CD4-positive, alpha-beta T cell treated with Interleukin-4 for 4 hours (primary cell): Measurements from ENCODE around the gene PTPN1.
"Not testable (repeated sequence)": the region's sequence is repeated elsewhere in the genome, so short reads cannot be mapped to it uniquely, and the experiment has no call there.

ENCODE experiments used
- DNase-seq: peaks from one replicate; pipeline ENCODE4 v3.0.0-alpha.2; 2020

Gene PTPN1

DNA sequence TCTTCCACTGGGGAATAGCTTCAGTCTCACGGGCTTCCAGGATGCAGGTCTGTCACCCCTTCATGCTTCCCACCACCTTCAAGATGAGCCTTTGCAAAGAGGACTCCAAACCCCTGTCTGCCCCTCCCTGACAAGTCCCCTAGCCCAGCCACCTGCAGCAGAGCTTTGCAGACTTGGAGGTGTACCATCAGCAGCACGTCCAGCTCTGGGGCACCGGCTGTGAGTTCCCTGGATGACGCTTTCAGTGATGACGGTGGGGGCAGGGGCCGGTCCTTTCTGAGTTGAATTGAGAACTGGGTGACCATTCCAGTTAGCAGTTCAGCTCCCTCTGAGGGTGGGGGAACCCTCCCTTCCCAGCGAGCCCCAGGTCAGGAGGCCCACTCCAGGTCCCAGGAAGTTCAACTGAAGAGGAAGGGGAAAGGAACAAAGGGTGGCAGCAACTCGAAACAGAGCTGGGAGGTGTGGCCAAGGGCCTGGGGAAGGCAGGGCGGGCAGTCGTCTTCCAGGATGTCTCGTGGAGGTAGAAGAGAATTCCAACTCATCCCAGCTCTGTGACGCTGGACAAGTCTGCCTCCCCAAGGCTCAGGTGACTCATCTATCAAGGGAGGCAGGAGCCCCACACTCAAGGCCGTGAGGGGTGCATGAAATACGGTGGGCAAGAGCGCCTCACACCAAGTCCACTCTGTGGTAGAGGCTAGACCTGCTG, 86.0 kb downstream of the PTPN1 start:
- DNase-seq, result no peak

DNA sequence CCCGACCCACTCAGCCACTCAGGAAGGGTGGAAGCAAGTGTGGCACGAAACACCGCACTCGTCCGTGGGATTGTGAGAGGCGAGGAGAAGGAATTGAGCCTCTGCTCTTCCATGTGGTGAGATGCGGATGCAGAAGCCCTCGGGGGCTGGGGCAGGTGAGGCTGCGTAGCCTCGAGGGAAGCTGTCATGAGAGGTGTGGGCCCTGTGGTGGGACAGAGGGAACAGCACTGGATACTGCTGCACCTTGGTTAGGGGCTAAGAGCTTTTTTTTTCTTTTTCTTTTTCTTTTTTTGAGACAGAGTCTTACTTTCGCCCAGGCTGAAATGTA, 86.5 kb downstream of the PTPN1 start:
- DNase-seq, result no peak

GRCh38 chr20:50597406-50597969, 87.3 kb downstream of the PTPN1 start:
- DNase-seq, result no peak

DNA sequence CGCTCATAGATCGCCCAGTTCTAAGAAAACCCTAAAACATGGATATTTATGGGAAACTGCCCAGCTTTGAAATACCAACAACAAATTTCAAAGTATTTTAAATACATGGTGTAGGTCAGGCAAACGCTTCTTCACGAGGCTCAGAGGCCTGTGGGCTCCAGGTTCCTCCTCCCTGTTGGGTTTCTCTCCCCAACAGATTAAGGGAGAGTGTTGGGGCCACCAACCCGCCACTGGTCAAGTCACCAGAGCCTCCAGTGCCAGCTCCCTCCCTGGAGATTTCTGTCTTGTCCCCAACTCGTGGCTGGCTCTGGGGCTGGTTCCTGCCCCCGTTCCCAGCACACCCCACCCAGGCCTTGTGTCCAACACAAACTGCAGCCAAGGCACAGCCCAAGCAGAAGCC, 87.9 kb downstream of the PTPN1 start:
- DNase-seq, result no peak

DNA sequence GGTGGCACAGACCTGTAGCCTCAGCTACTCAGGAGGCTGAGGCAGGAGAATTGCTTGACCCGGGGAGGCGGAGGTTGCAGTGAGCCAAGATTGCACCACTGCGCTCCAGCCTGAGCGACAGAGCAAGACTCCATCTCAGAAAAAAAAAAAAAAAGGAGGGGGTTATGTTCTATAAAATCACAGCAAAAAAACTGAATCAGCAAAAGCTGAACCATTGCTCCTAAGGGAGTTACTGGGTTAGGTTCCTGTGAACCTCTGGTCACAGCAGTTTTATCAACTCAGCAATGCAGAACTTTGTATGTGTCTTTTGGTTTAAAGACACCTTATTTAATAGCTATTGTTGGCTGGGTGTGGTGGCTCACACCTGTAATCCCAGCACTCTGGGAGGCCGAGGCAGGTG, 88.6 kb downstream of the PTPN1 start:
- DNase-seq, result not testable (repeated sequence)

DNA sequence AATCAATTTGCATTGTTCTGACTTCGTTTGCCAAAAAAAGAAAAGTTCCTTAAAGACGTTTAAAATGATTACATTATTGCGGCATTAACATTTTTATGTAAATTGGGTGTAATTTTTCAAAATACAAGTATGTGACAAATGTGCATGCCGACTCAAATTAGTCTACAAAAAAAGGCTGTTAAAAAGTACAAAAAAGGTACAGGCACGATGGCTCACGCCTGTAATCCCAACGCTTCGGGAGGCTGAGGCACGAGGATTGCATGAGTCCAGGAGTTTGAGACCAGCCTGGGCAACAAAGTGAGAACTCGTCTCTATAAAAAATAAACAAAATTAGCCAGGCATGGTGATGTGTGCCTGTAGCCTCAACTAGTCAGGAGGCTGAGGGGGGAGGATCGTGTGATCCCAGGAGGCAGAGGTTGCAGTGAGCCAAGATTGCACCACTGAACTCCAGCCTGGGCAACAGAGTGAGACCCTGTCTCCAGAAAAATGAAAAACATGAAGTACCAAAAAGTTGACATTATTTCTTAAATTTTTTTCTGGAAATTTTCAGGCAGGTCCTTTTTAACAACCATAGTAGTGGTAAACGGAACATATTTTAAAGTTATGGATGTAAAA, 90.2 kb downstream of the PTPN1 start:
- DNase-seq, result no peak

DNA sequence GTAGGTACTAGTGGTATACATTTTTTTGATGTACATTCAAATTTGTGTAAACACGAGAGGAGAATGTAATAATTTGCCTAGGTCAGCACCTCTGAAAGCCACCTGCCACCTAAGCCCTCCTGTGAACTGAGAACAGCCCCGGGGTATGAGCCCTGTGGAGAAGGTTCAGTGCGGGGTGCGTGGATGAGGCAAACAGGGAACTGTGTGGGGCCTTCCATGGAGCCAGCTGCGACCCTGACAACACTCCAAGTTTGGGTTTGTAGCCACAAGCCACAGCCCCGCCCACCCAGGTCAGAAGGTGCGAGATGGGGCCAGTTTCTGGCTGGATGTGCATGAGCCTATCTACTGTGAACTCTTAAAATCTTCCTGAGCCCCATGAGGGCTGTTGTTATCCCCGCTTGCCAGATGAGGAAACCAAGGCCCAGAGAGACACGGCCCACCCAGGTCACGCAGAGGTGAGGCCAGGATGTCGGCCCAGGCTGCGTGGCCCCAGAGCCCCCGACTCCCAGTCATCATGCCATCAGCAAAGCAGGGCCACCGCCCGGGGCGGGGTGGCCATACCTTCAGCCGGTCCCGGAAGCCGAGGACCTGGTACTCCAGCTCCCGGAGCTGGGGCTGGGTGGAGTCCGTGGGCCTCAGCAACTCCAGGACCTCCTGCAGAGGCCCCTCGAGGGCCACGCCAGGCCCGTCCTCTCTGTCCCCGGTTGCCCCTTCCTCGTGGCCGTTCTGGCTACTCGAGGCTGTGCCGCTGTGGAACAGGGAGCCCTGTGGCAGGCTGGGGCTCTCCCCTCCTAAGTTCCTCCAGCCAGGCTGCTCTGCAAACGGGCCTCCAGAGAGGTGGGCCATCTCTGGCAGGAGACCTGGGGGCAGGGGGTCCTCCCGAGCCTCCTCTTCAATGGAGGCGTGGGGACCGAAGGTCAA, 91.6 kb downstream of the PTPN1 start:
- DNase-seq, result no peak

GRCh38 chr20:50602432-50603088, 92.4 kb downstream of the PTPN1 start:
- DNase-seq, result no peak

GRCh38 chr20:50604451-50604850, 94.3 kb downstream of the PTPN1 start:
- DNase-seq, result no peak

DNA sequence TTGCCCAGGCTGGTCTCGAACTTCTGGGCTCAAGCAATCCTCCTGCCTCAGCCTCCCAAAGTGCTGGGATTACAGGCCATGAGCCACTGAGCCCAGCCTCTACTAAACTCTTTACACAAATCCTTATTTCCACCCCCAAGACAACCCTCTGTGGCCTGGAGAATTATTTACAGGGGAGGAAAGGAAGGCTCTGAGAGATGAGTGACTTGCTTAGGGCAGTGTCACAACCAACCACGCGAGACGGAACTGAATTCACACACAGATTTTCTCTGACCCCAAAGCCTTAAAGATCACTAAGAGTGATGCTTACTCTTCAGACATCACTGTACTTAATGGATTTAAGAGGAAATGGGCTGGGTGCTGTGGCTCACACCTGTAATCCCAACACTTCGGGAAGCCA, 95.0 kb downstream of the PTPN1 start:
- DNase-seq, result no peak

- DNase-seq, result no peak
Measured at GRCh38 chr20:50607436-50607835, 97.3 kb downstream of the PTPN1 start.

- DNase-seq, result no peak
Measured at GRCh38 chr20:50607850-50608749, 97.9 kb downstream of the PTPN1 start.

DNA sequence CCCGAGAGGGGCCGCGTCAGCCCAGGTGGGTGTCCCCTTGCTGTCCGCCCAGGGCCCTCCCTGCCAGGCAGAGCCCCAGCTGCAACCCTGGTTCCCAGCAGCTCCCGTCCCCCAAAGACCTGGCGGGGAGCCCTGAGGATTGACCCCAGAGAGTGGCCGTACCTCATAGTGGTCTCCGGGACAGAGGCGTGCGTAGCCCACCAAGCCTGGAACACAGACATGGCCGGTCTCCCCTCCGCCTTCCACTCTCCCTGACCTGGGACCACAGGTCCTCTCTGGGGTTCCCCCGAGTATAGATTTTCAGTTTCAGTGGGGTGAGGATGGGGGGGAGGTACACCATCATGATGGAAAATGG, 98.5 kb downstream of the PTPN1 start:
- DNase-seq, result no peak

DNA sequence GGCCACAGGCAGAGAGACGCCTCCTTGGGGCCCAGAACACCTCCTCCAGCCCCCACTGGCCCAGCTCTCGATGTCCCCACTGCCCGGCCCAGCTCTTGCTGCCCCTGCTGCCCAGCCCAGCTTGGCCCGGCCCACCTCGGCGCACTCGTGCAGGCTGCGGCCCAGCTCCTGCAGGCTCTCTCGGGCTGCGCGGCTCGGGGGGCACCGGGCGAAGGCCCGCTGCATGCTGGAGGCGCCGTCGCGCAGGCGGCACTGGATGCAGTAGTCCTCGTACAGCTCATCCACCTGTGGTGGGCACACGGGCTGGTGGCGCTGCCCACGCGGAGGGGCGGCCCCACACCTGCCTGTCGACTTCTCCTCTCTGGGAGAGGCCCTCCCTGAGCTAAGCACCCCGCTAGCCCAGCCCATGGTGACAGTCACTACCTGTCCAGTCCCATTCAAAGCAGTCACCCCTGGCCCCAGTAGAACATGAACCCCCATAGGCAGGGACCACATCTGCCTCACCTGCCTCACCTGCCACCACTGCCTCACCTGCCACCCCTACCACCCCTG, 99.3 kb downstream of the PTPN1 start:
- DNase-seq, result no peak

GRCh38 chr20:50610212-50610718, 100.1 kb downstream of the PTPN1 start:
- DNase-seq, result no peak

GRCh38 chr20:50611128-50611810, 101.1 kb downstream of the PTPN1 start:
- DNase-seq, result no peak

GRCh38 chr20:50613438-50614169, 103.4 kb downstream of the PTPN1 start:
- DNase-seq, result no peak

DNA sequence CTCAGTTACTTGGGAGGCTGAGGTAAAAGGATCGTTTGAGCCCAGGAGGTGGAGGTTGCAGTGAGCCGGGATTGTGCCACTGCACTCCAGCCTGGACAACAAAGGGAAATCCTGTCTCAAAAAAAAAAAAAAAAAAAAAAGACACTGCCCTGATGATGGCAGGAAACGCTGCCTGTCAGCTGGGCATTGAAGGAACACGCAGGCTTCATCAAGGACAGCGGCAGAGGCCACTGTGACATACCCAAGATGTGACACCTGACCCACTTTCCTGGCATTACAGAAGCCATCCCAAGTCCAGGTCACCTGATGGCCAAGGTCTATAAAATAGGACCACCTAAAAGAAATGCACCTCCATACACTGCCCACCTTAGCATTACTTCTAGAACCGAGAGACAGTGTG, 105.2 kb downstream of the PTPN1 start:
- no peak for DNase-seq

DNA sequence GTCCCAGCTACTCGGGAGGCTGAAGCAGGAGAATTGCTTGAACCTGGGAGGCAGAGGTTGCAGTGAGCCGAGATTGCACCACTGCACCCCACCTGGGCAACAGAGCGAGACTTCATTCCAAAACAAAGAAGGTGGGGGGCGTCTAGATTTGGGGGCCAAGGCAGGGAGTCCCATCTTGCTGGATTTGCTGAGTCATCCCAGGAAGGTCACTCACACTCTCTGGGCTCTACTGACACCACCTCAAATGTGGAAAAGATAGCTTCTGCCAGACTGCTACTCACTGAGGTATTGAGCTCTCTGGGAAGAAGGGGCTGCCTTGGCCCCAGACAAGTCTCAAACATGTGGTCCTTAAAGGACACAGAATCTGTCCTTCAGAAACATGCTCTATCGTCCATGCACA, 106.8 kb downstream of the PTPN1 start:
- no peak for DNase-seq

DNA sequence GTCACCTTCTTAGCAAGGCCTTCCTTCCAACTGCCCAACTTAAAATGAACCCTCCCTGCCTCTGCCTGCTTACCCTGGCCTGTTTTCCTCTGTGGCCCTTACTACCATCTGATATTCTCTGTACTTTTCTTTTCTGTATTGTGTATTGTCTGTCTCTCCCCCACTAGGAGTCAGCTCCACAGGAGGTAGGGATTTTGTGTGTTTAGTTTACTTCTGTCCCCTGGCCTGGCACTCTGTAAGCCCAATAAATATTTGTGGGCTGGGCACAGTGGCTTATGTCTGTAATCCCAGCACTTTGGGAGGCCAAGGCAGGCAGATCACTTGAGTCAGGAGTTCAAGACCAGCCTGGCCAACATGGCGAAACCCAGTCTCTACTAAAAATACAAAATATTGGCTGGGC, 108.4 kb downstream of the PTPN1 start:
- no peak for DNase-seq
